HepG2 (cell line): ENCODE measurements around the gene YPEL5. TPM values are rescaled to one million over a fixed set of nuclear protein-coding genes. Genes with fewer than 3 reads are reported as not detected.

Experiments used
- AGO1 ChIP-seq: fragments of 200-400 bp; formaldehyde crosslinking; IDR thresholded peaks from 2 replicates; pipeline ENCODE4 v1.6.1; 2017; ENCODE audit warnings: mild to moderate bottlenecking, low read depth, low read length, moderate library complexity; ENCODE audit not compliant: poor library complexity, severe bottlenecking
- ARNTL ChIP-seq: sonication (generic); formaldehyde crosslinking; IDR thresholded peaks from 2 replicates; pipeline ENCODE4 v1.4.0; 2020; ENCODE audit warnings: mild to moderate bottlenecking, missing genetic modification reagents
- CENPT ChIP-seq: sonication (generic); formaldehyde crosslinking; IDR thresholded peaks from 2 replicates; pipeline ENCODE4 v1.8.0; 2022; ENCODE audit warnings: low read depth, mild to moderate bottlenecking, moderate library complexity, missing genetic modification reagents
- CTCF ChIP-seq: sonication (generic); formaldehyde crosslinking; IDR thresholded peaks from 2 replicates; pipeline ENCODE4 v1.5.0; 2020; ENCODE audit warnings: mild to moderate bottlenecking, missing genetic modification reagents, moderate library complexity
- DNMT3B ChIP-seq: conservative IDR thresholded peaks from 2 replicates; pipeline ENCODE4 v1.6.1; 2016; ENCODE audit warnings: missing biosample characterization, control low read depth
- FOXJ3 ChIP-seq: sonication (generic); formaldehyde crosslinking; IDR thresholded peaks from 2 replicates; pipeline ENCODE4 v1.4.0; 2020; ENCODE audit warnings: missing genetic modification reagents, mild to moderate bottlenecking, borderline replicate concordance
- FOXK2 ChIP-seq: fragments of 450-650 bp; IDR thresholded peaks from 2 replicates; pipeline ENCODE4 v1.6.1; 2016
- HIVEP1 ChIP-seq: sonication (generic); formaldehyde crosslinking; IDR thresholded peaks from 2 replicates; pipeline ENCODE4 v1.4.0; 2020; ENCODE audit warnings: mild to moderate bottlenecking, missing genetic modification reagents
- HMG20A ChIP-seq: IDR thresholded peaks from 2 replicates; pipeline ENCODE4 v1.6.1; 2016; ENCODE audit warnings: borderline replicate concordance
- HNRNPUL1 ChIP-seq: fragments of 200-400 bp; formaldehyde crosslinking; IDR thresholded peaks from 2 replicates; pipeline ENCODE4 v1.6.1; 2017; ENCODE audit warnings: low read depth, mild to moderate bottlenecking, low read length, moderate library complexity
- IRF1 ChIP-seq: sonication (generic); formaldehyde crosslinking; IDR thresholded peaks from 2 replicates; pipeline ENCODE4 v1.4.0; 2020; ENCODE audit warnings: low read depth, mild to moderate bottlenecking, missing genetic modification reagents
- JARID2 ChIP-seq: sonication (generic); formaldehyde crosslinking; IDR thresholded peaks from 2 replicates; pipeline ENCODE4 v1.8.1; 2023; ENCODE audit warnings: missing genetic modification reagents, inconsistent platforms; ENCODE audit not compliant: insufficient replicate concordance
- NFE2L1 ChIP-seq: sonication (generic); formaldehyde crosslinking; IDR thresholded peaks from 2 replicates; pipeline ENCODE4 v1.4.0; 2020; ENCODE audit warnings: missing genetic modification reagents, mild to moderate bottlenecking, borderline replicate concordance
- PBX2 ChIP-seq: IDR thresholded peaks from 2 replicates; pipeline ENCODE4 v1.6.1; 2016; ENCODE audit warnings: control low read depth
- RAD21 ChIP-seq: fragments of 450-650 bp; formaldehyde crosslinking; IDR thresholded peaks from 2 replicates; pipeline ENCODE4 v1.5.0; 2020; ENCODE audit warnings: mild to moderate bottlenecking
- SMC3 ChIP-seq: IDR thresholded peaks from 2 replicates; pipeline ENCODE4 v1.6.1; 2011; ENCODE audit warnings: low read length, improper control_type of control experiment
- STAT5B ChIP-seq: sonication (generic); formaldehyde crosslinking; IDR thresholded peaks from 2 replicates; pipeline ENCODE4 v1.4.0; 2020; ENCODE audit warnings: missing genetic modification reagents
- TARDBP ChIP-seq: sonication (generic); formaldehyde crosslinking; IDR thresholded peaks from 2 replicates; pipeline ENCODE4 v1.8.0; 2022; ENCODE audit warnings: mild to moderate bottlenecking, missing genetic modification reagents
- TEF ChIP-seq: sonication (generic); formaldehyde crosslinking; IDR thresholded peaks from 2 replicates; pipeline ENCODE4 v1.5.0; 2020; ENCODE audit warnings: missing genetic modification reagents
- ZFP36L1 ChIP-seq: sonication (generic); formaldehyde crosslinking; IDR thresholded peaks from 2 replicates; pipeline ENCODE4 v1.8.0; 2022; ENCODE audit warnings: mild to moderate bottlenecking, missing genetic modification reagents, moderate library complexity
- ZFP62 ChIP-seq: sonication (generic); formaldehyde crosslinking; IDR thresholded peaks from 2 replicates; pipeline ENCODE4 v1.4.0; 2020; ENCODE audit warnings: missing genetic modification reagents
- ZNF142 ChIP-seq: sonication (generic); formaldehyde crosslinking; IDR thresholded peaks from 2 replicates; pipeline ENCODE4 v1.4.0; 2020; ENCODE audit warnings: missing genetic modification reagents
- ZNF251 ChIP-seq: sonication (generic); formaldehyde crosslinking; IDR thresholded peaks from 2 replicates; pipeline ENCODE4 v1.9.0; 2021; ENCODE audit warnings: mild to moderate bottlenecking, missing genetic modification reagents
- polyA plus RNA-seq, 8 experiments: library from polyadenylated mRNA; depleted of rRNA in 3 of 8; stranded (reverse) in 7 of 8; unstranded in 1 of 8; fragments of >200 nt; fragmentation: Illumina TruSeq in 4 of 8; extraction: Trizol in 4 of 8; gene quantifications; 2 replicates each; pipeline versions ENCODE4 v1.2.1 to v1.2.3, GENCODE V29; 2011 to 2016; ENCODE audit warnings: low read depth in 4 of 8, missing spikeins in 1 of 8, mixed read lengths in 1 of 8; ENCODE audit not compliant: insufficient read depth in 1 of 8
- total RNA-seq, 5 experiments: library from RNA; depleted of rRNA; stranded (reverse); fragments of >200 nt; fragmentation: Illumina TruSeq; extraction: Trizol; gene quantifications; 2 replicates each; pipeline ENCODE4 v1.2.3, GENCODE V29; 2016; ENCODE audit warnings: low read depth in 1 of 5

YPEL5 gene
- total and polyA plus RNA-seq, 2 of the 13 experiments (the other 11 are each of a cell fraction or from before 2014, with no cell fraction given): 12.7 to 49.7 TPM

GRCh38 chr2:30208453-30208852 lies 61.6 kb downstream of the YPEL5 start (continued):
- TF ChIP-seq ZNF142 (CRISPR knock-in tag) (no peak), ARNTL (CRISPR knock-in tag) (no peak), HNRNPUL1 (no peak), IRF1 (CRISPR knock-in tag) (no peak), HIVEP1 (CRISPR knock-in tag) (no peak), TARDBP (CRISPR knock-in tag) (no peak), RAD21 (CRISPR knock-in tag) (peak; percentile 82), FOXK2 (no peak), TEF (CRISPR knock-in tag) (no peak), CTCF (CRISPR knock-in tag) (peak; percentile 91), PBX2 (no peak), FOXJ3 (no peak), AGO1 (no peak), CENPT (no peak), HMG20A (CRISPR knock-in tag) (no peak), SMC3 (peak; percentile 96), DNMT3B (CRISPR knock-in tag) (no peak), ZFP62 (CRISPR knock-in tag) (no peak), NFE2L1 (CRISPR knock-in tag) (no peak), JARID2 (CRISPR knock-in tag) (no peak), ZNF251 (CRISPR knock-in tag) (no peak), ZFP36L1 (CRISPR knock-in tag) (no peak), STAT5B (CRISPR knock-in tag) (no peak)
